ENCODE measurements around the gene CCS. TPM values are rescaled to one million over a fixed set of nuclear protein-coding genes. Genes with fewer than 3 reads are reported as not detected.
A peak's percentile ranks its signal among the peaks of the same experiment; 100 is the strongest.

CCS gene
- total RNA-seq, 1 experiment from 2014 or later: 47.2 TPM

- Histone ChIP-seq H2AFZ (no peak overlapping the region), H3K27me3 (ENCODE audit: insufficient read depth, low read depth) (no peaks in the 10 kb centered on the region), H4K20me1 (ENCODE audit: insufficient read depth) (peaks cover 77% of the 10 kb centered on the region), H3K36me3 (ENCODE audit: low read depth) (peaks cover 29% of the 10 kb centered on the region), H3K4me3 (no peak overlapping the region), H3K4me1 (replicated peaks; ENCODE audit: insufficient read depth) (no peaks in the 10 kb centered on the region), H3K79me2 (ENCODE audit: low read depth) (peaks cover 55% of the 10 kb centered on the region), H3K9me2 (ENCODE audit: insufficient read depth) (no peaks in the 10 kb centered on the region), H3K4me2 (no peak overlapping the region), H3F3A (ENCODE audit: insufficient read depth, low read depth) (peaks cover 82% of the 10 kb centered on the region; the same call in 1 of the 2 replicates), H3K27ac (no peak overlapping the region), H3K9me3 (ENCODE audit: insufficient read depth, low read depth) (no peaks in the 10 kb centered on the region)
- TF ChIP-seq CTCF (conservative IDR thresholded peaks at IDR 0.05): no peak
- TF ChIP-seq EZH2 (IDR thresholded peaks at IDR 0.05; ENCODE audit: low read depth): no peak
- ChIA-PET POLR2A (ENCODE audit: unreplicated experiment) (no interaction called here), CTCF (interaction anchor here (0.6 kb wide), 1 partner anchor 116 kb away, joined by 3 read pairs; no protein-coding TSS in a partner anchor)
- intact Hi-C loops (cut with micrococcal nuclease; ENCODE audit: unreplicated experiment): no loop called here
- no TSS peak for BruUV-seq (replicated peaks)
- no peak for DNase-seq
Observed at GRCh38 chr11:66651016-66651415, 58.0 kb downstream of the CCS start.

GRCh38 chr11:66652651-66653050 is 59.7 kb downstream of the CCS start:
- Histone ChIP-seq H3K27me3 (ENCODE audit: insufficient read depth, low read depth) (no peaks in the 10 kb centered on the region), H3K9me2 (ENCODE audit: insufficient read depth) (no peaks in the 10 kb centered on the region), H3K79me2 (ENCODE audit: low read depth) (peaks cover 43% of the 10 kb centered on the region), H3K9me3 (ENCODE audit: insufficient read depth, low read depth) (no peaks in the 10 kb centered on the region), H3K4me1 (replicated peaks; ENCODE audit: insufficient read depth) (no peaks in the 10 kb centered on the region), H2AFZ (no peak overlapping the region), H3K4me2 (no peak overlapping the region), H3K36me3 (ENCODE audit: low read depth) (peaks cover 25% of the 10 kb centered on the region; the same call in 1 of the 2 replicates), H3K27ac (no peak overlapping the region), H3F3A (ENCODE audit: insufficient read depth, low read depth) (peaks cover 73% of the 10 kb centered on the region; the same call in 1 of the 2 replicates), H4K20me1 (ENCODE audit: insufficient read depth) (peaks cover 64% of the 10 kb centered on the region), H3K4me3 (no peak overlapping the region)
- no peak for DNase-seq
- CTCF ChIA-PET: no interaction called here
- intact Hi-C loops (cut with micrococcal nuclease; ENCODE audit: unreplicated experiment): no loop called here
- no peak for TF ChIP-seq EZH2 (IDR thresholded peaks at IDR 0.05; ENCODE audit: low read depth)
- no peak for TF ChIP-seq CTCF (conservative IDR thresholded peaks at IDR 0.05)
- POLR2A ChIA-PET (ENCODE audit: unreplicated experiment): no interaction called here
- no TSS peak for BruUV-seq (replicated peaks)

- Histone ChIP-seq H2AFZ (no peak overlapping the region), H3K4me1 (replicated peaks; ENCODE audit: insufficient read depth) (no peaks in the 10 kb centered on the region), H3F3A (ENCODE audit: insufficient read depth, low read depth) (peaks cover 76% of the 10 kb centered on the region; the same call in 1 of the 2 replicates), H3K36me3 (ENCODE audit: low read depth) (peaks cover 28% of the 10 kb centered on the region; the same call in 1 of the 2 replicates), H3K27ac (no peak overlapping the region), H4K20me1 (ENCODE audit: insufficient read depth) (peaks cover 63% of the 10 kb centered on the region), H3K79me2 (ENCODE audit: low read depth) (peaks cover 39% of the 10 kb centered on the region), H3K4me2 (no peak overlapping the region), H3K4me3 (no peak overlapping the region), H3K9me3 (ENCODE audit: insufficient read depth, low read depth) (no peaks in the 10 kb centered on the region), H3K27me3 (ENCODE audit: insufficient read depth, low read depth) (no peaks in the 10 kb centered on the region), H3K9me2 (ENCODE audit: insufficient read depth) (no peaks in the 10 kb centered on the region)
- BruUV-seq (replicated peaks): no TSS peak
- intact Hi-C loops (cut with micrococcal nuclease; ENCODE audit: unreplicated experiment): no loop called here
- DNase-seq: peak; percentile 12 to 47
- ChIA-PET CTCF (no interaction called here), POLR2A (ENCODE audit: unreplicated experiment) (no interaction called here)
- TF ChIP-seq CTCF (conservative IDR thresholded peaks at IDR 0.05) (no peak), EZH2 (IDR thresholded peaks at IDR 0.05; ENCODE audit: low read depth) (no peak)
Observed at GRCh38 chr11:66653123-66653522, 60.1 kb downstream of the CCS start.

Other genes starting within 250 kb of the CCS start
- 43.2 and 54.3 TPM in 2 replicates for gene BRMS1, start 248.1 kb upstream of the CCS start, total RNA-seq (2021)
- gene B4GAT1, start 245.6 kb upstream of the CCS start, total RNA-seq (2021): 22.8 and 28.5 TPM in 2 replicates
- gene SLC29A2, start 221.4 kb upstream of the CCS start, total RNA-seq (2021): 28.9 and 36.1 TPM in 2 replicates
- gene NPAS4, start 172.2 kb upstream of the CCS start, total RNA-seq (2021): not detected in 2 replicates
- gene MRPL11, start 154.3 kb upstream of the CCS start, total RNA-seq (2021): 138 and 140 TPM in 2 replicates
- gene PELI3, start 126.3 kb upstream of the CCS start, total RNA-seq (2021): 14.0 and 18.0 TPM in 2 replicates
- gene DPP3, start 112.8 kb upstream of the CCS start, total RNA-seq (2021): 76.2 and 80.0 TPM in 2 replicates
- 56.1 and 63.4 TPM in 2 replicates for gene BBS1, start 82.5 kb upstream of the CCS start, total RNA-seq (2021)
- 19.4 and 28.7 TPM in 2 replicates for gene ZDHHC24, start 47.1 kb upstream of the CCS start, total RNA-seq (2021)
- not detected in 2 replicates for gene ACTN3, start 46.3 kb upstream of the CCS start, total RNA-seq (2021)
- 34.3 and 59.2 TPM in 2 replicates for gene CTSF, start 24.6 kb upstream of the CCS start, total RNA-seq (2021)
- 0.83 and 1.0 TPM in 2 replicates for gene CCDC87, start 122 bp upstream of the CCS start, total RNA-seq (2021)
- 108 and 112 TPM in 2 replicates for gene RBM14, start 23.4 kb downstream of the CCS start, total RNA-seq (2021)
- 131 and 140 TPM in 2 replicates for gene RBM4, start 45.5 kb downstream of the CCS start, total RNA-seq (2021)
- gene RBM4B, start 84.7 kb downstream of the CCS start, total RNA-seq (2021): 17.8 and 24.8 TPM in 2 replicates
- gene SPTBN2, start 136.0 kb downstream of the CCS start, total RNA-seq (2021): 51.0 and 66.8 TPM in 2 replicates